LNCAP (cell line): ENCODE results near the gene B4GALT3.

ENCODE experiments used
- TF ChIP-seq, protein P1 (sequence below): fragments of 450-650 bp; IDR thresholded peaks from 2 replicates; pipeline ENCODE4 v1.5.1; 2017; ENCODE audit warnings: mild to moderate bottlenecking

B4GALT3 gene

DNA sequence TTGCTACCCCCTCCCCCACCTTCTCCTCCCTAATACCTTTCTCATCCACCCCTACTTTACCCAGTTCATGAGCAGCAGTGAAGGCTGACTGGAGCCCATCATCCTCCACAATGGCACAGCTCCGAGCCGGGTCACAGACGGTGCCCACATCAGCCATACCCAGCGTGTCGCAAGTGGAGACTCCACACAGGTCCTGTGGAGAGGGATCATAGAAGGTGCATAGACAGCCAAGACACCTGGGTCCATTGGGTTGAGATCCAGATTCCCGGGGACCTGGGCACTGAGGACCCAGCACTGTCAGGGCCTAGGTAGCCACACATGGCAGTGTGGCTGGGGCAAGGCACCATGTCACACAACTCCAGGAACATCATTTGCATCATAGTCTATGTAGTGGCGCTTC lies 18.8 kb upstream of the B4GALT3 start:
- TF ChIP-seq, protein P1, sequence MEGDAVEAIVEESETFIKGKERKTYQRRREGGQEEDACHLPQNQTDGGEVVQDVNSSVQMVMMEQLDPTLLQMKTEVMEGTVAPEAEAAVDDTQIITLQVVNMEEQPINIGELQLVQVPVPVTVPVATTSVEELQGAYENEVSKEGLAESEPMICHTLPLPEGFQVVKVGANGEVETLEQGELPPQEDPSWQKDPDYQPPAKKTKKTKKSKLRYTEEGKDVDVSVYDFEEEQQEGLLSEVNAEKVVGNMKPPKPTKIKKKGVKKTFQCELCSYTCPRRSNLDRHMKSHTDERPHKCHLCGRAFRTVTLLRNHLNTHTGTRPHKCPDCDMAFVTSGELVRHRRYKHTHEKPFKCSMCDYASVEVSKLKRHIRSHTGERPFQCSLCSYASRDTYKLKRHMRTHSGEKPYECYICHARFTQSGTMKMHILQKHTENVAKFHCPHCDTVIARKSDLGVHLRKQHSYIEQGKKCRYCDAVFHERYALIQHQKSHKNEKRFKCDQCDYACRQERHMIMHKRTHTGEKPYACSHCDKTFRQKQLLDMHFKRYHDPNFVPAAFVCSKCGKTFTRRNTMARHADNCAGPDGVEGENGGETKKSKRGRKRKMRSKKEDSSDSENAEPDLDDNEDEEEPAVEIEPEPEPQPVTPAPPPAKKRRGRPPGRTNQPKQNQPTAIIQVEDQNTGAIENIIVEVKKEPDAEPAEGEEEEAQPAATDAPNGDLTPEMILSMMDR, result no peak

DNA sequence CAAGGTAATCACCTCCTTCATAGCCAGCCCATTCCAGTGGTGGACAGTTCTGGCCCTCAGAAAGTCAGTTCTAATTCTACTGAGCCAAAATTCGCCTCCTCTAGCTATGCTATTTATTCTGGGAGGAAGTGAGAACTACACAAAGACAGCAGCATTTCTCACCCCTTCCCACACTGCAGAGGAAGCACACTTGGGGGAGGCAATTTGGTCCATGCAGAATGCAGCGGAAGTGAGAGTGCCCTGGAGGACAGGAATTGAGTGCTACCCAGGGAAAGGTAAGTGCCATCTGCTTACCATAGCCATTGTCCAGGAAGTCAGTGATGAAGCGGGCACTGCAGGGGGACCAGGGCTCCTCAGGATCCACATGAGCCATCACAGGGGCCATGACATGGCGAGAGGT lies 17.9 kb upstream of the B4GALT3 start:
- TF ChIP-seq, protein P1, result no peak

DNA sequence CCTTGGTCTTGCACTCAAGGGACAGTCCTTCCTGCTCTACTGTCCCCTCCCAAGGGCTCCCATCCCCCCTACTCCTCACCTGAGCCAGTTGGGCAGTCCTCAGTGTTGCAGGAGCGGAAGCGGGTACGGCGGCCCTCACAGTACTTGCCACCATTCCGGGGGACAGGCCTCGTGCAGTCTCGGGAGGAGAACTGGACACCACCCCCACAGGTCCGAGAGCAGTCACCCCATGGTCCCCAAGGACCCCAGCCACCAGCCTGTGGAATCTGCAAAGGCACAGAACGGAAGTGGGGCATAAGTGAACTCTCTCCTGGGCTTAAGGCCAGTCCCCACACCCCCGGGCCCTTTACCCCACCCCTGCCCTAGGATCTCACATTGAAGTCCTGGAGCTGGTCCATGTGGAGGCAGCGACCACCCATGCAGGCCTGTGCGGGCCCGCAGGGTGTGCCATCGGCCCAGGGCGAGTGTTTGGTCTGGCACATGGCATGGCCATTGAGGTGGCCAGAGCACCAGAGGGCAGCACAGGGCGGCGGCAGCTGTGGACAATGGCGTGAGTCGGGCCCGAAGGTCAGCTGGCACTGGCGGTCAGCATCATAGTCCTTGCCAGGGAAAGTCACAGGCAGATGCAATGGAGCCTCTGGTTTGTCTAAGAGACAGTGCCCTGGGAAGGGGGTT lies 16.4 kb upstream of the B4GALT3 start:
- TF ChIP-seq, protein P1, result no peak

DNA sequence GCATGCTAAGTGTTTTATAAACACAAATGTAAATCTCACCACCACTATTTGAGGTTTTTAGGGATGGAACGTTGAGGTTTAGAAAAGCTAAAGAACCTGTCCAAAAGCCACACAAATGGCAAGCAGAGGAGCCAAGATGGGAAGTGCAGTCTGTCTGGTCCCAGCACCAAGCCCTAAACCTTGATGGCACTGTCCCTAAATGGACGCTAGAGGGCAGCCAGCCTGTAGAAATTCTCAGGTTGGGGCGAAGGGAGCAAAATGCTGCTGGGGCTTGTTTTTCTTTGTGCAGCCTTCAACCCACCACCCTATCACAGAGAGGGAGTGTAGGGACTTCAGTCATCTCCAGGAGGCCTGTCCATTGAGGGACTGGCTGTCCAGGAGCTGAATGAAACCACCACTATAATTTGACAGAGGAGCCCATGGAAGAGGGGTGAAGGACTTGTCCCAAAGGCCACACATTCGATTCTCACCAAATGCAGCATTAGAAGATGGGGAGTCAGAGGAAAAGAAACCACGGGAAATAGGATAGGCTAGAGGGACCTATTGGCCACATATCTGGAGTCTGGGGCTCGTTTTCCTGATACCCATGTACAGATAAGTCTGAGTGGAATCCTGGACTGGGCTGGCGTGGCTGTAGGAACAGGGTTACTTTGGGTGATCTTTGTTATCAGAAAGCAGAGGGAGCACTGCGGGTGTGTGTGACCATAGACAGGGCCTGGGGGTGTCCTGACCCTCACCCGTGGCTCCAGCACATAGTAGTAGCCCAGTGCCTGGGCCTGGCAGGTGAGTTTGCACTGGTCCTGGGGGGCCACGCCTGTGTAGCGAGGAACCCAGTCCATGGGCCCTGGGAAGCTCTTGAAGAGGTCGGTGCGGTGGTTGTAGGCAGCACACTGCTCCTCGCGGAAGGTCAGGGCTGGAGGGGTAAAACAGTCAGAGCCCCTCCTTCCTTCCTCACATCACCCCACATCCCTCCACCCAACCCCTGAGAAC lies 15.5 kb upstream of the B4GALT3 start:
- TF ChIP-seq, protein P1, result peak; percentile 96

DNA sequence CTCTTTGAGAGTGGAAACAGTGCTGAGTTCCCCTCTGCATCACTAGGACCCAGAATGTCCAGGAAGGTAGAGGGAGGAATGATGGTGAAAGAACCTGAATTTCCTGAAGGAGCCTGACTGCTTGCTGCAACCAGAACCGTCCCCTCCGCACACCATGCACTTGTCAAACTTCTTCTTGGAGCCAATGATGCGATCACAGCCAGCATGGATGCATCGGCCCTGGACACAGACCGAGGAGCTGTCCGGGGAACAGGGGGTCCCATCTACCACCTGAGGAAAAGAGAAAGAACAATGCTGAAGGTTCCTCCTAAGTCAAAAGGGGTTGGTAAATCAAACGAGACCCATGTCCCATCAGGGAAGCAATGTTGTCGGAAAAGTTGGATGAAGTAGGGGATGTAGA lies 14.7 kb upstream of the B4GALT3 start:
- TF ChIP-seq, protein P1, result no peak

DNA sequence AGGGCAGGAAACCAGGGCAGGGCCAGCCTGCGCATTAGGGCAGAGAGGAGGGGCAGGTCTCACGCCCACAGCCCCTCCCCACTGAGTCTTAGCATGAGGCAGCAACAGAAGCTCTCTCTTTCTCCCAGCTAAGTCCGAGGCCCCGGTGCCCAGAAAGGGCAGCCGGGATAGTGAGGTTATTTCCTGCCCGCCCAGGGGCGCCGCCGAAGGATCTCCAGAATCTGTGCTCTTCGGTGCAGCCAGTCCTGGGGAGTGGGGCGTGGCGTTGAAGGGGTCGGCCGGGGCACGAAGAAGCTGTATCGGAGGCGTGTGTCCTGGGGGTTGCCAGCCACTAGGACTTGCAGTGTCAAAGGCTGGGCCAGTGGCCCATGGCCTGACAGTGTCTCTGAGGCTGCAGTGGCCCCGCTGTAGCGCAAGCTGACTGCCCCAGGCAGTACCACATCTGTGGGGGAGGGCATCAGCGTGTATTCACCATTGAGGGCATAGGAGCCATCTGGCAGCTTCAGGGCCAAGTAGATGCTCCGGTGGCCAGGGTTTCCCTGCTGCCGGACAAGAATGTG lies 13.7 kb upstream of the B4GALT3 start:
- TF ChIP-seq, protein P1, result no peak

DNA sequence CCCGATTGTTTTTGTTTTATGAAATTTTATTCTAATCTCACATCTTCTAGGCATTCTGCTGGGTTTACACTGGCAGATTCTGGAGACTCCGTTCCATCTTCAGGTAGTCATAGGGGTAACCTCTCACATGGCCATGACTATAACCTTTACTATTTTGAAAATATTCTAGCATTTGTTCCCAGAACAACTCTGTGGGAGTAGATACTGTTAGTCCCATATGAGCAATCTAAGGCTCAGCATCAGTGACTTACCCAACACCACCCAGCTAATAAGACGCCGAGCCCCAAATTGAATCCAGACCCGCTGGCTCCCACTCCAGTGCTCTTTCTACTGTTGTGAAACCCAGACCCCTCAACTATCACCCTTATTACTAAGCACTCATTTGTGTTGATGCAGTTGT lies 11.7 kb upstream of the B4GALT3 start:
- TF ChIP-seq, protein P1, result no peak
